Measurements from ENCODE around the gene ISG20L2.

DNA sequence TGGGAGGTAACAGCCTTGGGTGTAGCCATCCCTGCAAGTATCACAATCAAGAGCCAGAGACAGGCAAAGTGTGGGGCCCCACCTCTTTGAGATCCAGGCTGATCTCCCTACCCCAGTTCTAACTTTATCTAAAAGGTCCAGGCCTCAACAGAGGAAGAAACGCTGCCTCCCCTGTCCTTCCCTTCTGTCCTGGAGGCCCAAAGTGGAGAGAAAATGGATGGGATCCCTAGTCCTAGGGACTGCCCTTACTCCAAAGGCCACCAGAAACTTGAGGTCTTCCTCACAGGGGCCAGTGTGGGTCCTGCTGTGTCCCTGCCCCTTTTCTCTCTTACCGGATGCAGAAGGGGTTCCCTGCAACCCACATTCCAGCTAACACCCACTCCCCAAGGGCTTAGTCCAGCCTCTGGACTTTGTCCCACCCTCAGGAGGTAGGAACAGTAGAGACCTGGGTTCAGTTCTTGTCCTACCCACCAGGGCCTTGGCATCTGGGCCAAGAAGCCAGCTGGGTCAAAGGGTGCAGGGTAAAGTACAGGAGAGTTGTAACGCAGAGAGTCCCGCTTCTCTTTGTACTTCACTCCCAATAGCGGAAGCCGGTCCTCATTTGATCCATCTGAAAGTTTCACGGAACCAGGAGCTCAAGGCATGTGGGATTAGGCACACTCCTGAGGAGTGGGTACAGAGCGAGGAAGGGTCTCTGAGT, 21.0 kb upstream of the ISG20L2 start:
- TF ChIP-seq, protein P1, sequence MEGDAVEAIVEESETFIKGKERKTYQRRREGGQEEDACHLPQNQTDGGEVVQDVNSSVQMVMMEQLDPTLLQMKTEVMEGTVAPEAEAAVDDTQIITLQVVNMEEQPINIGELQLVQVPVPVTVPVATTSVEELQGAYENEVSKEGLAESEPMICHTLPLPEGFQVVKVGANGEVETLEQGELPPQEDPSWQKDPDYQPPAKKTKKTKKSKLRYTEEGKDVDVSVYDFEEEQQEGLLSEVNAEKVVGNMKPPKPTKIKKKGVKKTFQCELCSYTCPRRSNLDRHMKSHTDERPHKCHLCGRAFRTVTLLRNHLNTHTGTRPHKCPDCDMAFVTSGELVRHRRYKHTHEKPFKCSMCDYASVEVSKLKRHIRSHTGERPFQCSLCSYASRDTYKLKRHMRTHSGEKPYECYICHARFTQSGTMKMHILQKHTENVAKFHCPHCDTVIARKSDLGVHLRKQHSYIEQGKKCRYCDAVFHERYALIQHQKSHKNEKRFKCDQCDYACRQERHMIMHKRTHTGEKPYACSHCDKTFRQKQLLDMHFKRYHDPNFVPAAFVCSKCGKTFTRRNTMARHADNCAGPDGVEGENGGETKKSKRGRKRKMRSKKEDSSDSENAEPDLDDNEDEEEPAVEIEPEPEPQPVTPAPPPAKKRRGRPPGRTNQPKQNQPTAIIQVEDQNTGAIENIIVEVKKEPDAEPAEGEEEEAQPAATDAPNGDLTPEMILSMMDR (IDR thresholded peaks at IDR 0.05) = no peak
- TF ChIP-seq POLR2AphosphoS5 (IDR thresholded peaks at IDR 0.05) (no peak), POLR2A (IDR thresholded peaks at IDR 0.05) (no peak)

All from prostate gland (tissue), 2 donors.